Activated CD4-positive, CD25-positive, alpha-beta regulatory T cell treated with anti-CD3 and anti-CD28 coated beads, Interleukin-2, amount 50 U/mL, for 72 hours (primary cell): ENCODE measurements around the gene ERAS.

Experiments
- DNase-seq: peaks from one replicate; pipeline ENCODE4 v3.0.0; 2021

Gene ERAS, protein sequence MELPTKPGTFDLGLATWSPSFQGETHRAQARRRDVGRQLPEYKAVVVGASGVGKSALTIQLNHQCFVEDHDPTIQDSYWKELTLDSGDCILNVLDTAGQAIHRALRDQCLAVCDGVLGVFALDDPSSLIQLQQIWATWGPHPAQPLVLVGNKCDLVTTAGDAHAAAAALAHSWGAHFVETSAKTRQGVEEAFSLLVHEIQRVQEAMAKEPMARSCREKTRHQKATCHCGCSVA

DNA sequence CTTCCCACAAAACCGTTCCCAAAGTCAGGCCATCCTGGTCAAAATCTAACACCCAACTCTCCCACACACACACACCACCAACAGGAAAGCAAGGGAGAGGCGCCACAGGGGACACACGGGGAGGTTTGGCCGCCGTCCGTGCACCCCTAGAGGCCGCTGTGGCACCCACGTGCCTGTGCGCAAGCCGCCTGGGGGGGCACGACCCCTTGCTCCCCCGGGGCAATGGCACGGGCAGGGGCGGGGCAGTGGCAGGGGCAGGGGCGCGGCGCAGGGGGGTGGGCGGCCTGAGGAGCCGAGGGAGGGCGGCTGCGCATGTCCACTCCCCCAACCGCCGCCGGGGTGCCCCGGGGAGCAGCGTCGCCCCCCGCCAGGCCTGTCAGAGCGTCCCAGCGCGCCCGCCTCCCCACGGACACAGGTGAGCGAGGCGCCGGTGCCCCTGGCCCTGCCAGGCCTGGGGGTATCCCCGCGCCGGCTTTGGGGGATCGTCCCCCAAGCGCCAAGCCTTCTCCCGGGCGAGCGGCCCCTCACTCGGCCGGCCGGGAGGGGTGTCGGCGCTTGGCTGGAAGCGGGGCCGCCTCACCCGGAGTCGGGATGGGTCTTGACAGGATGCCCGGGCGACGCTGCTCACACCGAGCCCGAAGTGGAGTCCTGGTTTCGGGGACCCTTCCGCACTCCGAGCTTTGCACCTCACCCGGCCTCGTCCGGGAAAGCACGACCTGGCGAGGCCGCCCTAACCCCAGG is at the start of gene ERAS:
Gene ERAS, plus strand, starts transcription at position 379 of the 741 bp plus-strand sequence. CDS start 2,611 bp downstream, outside the sequence.
- DNase-seq: no peak

DNA sequence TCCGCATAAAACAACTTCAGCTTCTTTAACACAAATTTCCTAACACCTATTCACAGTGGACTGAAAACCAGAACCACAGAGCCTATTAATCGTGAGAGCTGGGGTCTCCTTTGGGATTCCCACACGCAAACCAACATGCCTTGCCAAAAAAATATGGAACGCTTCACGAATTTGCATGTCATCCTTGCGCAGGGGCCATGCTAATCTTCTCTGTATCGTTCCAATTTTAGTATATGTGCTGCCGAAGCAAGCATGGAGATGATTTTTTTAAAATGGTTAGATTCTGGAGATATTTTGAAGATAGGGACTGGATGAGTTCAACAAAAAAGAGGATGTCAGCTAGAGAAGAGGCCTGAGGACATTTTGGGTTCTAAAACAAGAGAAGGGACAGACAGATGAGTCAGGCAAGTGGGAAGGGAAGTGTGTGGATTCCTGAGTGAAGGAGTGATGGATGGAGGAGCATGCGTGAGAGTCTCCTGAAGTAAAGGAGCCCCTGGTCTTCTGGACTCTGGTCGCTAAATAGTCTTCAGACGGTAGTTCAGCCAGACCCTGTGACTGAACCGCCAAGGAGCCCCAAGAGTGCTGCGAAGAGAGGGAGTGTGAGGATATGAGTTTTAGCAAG is 49.4 kb upstream of the ERAS start:
- no peak for DNase-seq

DNA sequence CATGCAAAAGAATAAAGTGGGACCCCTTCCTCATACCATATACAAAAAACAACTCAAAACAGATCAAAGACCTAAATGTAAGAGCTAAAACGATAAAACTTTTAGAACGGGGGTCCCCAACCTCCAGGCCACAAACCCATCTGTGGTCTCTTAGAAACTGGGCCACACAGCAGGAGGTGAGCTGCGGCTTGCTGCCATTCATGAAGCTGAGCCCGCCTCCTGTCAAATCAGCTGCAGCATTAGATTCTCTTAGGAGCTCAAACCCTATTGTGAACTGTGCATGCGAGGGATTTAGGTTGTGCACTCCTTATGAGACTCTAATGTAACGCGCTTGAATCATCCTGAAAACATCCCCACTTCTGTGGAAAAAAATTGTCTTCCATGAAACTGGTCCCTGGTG is 46.9 kb upstream of the ERAS start:
- DNase-seq: no peak

DNA sequence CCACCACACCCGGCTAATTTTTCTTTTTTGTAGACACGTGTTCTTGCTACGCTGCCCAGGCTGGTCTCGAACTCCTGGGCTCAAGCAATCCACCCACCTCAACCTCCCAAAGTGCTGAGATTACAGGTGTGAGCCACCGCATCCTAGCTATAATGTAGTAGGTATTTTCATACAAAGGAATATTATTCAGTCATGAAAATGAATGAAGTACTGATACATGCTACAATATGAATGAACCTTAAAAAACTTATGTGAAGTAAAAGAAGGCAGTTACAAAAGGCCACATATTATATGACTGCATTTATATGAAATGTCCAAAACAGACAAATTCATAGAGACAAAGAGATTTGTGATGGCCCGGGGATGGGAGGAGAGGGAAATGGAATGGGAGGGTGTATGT is 44.6 kb upstream of the ERAS start:
- no peak for DNase-seq

DNA sequence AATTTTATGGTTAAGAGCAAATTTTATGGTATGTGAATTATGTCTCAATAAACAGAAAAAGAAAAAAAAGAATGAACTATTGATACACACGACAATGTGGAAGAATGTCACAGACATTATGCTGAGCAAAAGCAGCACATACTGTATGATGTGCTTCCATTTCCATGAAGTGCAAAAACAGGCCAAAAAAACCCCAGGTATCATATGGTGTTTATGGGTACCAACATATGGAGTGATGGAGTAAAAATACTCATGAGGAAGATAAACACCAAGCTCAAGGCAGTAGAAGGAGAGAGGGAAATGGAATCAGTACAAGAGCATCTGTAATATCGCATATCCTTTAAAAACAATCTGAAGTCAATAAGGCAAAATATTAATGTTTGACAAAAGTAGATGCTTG is 44.1 kb upstream of the ERAS start:
- no peak for DNase-seq

DNA sequence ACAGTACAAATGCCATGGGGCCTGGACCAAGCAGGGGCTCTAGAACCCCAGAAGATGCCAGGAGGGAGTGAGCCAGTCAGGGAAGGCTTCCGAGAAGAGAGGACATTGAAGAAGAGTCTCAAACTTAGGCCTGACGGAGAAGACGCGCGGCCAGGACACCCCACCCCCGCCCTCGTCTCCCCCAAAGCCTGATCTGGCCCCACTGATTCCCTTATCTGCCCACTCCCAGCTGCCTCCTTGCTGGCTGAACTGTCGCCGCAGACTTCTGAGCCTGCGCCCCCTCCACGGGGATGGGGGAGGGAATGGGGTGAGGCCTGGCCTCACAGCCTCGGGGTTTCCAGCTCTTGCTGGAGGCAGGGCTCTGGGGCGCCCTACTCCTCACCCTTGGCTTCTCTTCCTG is 43.5 kb upstream of the ERAS start:
- DNase-seq: no peak

DNA sequence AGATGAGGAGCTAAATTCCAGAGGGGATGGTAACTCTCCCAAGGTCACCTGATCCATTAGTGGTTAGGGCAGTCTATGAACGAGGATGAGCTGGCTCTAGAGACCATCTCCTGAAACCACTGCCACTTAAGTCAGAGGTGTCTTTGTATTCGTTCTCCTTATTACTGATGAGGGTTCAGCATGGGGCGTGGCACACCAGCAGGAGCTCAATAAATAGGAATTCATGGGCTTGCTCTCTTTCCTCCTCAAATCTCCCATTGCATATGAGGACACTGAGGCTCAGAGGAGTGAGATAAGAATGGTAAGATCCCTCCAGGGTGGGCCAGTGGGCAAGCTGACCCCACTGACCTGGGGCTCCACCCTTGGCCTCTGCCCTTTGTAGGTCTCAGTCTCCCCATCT is 41.6 kb upstream of the ERAS start:
- DNase-seq: no peak

DNA sequence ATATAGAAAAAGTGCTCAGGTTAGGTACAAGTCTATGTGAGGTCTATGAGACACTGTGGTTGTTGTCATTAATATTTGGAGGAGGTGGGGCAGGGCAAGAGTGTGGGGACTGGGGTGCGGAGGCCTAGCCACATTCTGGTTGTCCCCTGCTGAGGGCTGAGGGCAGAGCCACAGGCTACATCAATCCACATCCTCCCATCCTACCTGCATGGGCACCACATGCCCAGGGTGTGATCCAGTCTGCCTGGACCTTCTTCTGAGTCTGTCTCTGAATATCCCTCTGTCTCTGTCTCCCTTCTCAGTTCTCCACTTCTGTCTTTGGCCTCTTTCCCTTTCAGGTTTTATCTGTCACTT is 41.1 kb upstream of the ERAS start:
- no peak for DNase-seq

DNA sequence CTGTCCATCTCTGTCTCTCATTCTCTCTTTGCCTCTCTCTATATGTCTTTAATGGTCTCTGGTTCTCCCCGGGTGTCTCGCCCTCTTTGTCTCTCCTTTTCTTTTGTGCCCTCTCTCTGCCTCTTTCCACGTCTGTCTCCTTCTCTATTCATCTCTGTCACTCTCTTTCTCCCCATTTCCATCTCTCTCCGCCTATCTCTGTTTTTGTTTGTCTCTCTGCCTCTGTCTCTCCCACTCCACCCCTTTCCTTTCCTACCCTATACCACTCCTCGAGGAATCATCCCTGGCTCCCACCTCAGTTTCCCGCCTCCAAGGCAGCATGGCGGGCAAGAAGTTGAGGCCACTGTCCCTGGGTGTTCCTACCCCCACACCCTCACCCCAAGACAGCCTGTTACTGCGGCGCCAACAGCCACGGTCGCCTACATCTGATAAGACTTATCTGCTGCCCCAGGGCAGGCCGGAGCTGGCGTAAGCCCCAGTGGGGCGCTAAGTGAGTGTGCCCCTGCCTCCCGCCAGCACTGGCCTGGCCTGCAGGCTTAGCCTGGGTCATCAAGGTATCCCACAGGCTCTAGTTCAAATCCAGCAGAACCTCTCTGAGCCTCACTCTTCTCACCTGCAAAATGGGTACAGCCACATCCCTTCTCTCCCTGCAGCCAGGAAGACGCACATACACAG is 40.6 kb upstream of the ERAS start:
- no peak for DNase-seq

DNA sequence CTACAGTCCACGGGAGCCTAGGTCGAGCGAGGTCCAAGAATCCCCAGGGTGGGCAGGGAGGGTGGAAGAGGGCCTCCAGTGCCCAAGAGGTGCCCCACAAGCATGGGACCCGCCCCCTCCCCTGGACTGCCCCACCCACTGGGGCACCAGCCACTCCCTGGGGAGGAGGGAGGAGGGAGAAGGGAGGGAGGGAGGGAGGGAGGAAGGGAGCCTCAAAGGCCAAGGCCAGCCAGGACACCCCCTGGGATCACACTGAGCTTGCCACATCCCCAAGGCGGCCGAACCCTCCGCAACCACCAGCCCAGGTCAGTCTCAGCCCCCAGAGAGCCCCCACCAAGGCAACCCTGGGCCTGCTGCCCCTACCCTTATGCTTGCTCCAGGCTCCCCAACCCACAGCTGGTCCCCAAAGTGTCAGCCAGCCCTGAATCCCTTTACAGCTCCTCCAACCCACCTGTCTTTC is 39.9 kb upstream of the ERAS start, which contains the start of gene GATA1:
Gene GATA1, plus strand, starts transcription at position 250 of the 460 bp plus-strand sequence. CDS start 4,520 bp downstream, outside the sequence.
- no peak for DNase-seq

DNA sequence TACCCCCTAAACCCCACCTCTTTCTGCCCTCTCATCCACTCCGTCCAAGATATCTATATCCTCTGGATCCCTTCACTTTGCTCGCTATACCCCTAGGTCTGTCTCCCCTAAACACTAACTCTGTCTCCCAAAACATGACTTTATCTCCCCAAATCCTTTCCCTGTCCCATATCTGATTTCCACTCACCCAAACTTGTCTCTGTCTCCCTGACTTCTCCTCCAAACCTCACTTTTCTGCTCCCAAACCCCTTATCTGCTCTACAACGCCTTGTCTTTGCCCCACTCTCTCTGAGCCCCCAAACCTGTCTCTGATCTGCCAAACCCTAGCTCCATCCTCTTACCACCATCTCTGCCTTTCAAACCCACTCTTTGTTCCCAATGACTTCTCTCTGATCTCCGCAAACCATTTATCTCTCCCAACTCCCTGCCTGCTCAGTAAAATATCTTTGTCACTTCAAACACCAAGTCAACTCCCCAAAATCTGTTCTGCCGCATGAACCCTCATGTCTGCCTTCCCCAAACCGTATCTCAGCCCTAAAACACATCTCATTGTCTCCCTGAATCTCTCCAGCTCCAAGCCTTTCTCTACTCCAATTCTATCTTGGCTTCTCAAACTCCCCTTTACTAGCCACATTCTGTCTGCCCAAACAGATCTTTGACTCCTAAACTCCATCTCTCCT is 39.3 kb upstream of the ERAS start:
- no peak for DNase-seq

DNA sequence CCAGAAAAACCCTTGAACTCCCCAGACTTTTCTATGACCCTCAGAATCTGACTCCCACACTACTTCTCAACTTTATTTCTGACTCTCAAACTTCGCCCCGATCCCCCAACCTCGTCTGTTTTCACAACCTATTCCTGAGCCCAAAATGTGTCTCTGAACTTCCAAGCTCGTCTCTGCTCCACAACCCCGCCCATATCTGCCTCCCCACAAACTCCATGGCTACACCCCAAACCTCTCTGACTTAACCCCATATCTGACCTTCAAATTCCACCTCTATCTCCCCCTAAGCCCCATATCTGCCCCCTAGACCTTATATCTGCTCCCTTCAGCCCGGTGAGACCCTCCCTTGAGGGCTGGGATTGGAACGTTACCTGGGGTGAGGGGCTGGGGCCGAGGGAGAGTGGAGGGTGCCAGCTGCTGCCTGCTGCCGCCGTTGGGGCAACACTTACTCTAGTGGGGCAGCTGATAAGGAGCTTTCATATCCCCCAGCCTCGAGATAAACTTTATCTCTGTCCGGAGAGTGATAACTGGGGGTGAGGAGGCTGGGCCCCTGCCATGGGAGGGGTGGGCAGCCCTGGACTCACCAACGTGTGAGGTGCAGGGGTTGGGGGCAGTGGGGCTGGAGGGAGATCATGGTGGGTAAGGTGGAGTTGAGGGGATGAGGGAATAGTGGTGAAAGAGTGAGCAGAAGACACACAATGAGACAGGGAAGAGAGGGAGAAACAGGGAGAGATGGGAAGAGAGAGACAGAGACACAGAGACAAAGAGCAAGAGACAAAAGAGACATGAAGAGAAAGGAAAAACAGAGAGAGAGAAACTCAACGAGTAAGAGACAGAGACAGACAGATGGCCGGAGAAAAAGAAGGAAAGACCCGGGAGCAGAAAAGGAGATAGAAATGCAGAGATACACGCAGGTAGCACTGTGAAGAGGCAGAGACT is 38.5 kb upstream of the ERAS start:
- DNase-seq: no peak

DNA sequence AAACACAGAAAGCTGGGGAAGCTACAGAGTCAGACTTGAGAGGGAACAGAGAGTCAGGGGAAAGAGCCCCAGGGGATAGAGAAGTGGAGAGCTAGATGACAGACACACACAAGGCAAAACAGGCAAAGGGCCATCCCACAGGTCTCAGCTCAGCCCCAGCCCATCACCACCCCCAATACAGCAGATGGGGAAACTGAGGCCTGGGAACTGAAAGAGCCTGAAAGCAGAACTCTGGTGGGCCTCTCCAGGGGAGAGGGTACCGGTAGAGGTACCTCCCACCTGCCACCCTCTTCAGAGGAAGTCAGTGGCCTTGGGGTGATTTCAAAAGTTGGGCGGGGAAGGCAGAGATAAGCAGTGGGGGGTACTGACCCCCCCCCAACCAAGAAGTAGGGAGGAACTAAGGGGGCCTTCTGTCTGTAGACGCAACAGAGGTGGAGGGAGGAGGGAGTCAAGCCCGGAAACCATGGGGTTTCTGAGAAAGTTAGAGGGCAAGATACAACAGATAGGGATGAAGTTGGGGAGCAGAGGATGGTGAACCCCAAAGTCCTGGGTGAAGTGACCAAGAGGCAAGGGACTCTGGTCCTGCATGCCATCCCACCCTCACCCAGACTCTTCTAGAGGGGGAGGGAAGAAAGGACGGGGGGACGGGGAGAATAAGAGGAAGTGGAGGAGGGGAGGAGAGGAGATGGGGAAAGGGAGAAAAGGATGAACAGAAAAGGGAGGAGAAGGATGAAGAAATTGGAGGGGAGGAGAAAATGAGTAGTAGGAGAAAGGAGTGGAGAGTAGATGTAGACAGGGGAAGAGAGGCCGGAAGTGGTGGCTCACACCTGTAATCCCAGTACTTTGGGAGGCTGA is 36.7 kb upstream of the ERAS start:
- DNase-seq: no peak

DNA sequence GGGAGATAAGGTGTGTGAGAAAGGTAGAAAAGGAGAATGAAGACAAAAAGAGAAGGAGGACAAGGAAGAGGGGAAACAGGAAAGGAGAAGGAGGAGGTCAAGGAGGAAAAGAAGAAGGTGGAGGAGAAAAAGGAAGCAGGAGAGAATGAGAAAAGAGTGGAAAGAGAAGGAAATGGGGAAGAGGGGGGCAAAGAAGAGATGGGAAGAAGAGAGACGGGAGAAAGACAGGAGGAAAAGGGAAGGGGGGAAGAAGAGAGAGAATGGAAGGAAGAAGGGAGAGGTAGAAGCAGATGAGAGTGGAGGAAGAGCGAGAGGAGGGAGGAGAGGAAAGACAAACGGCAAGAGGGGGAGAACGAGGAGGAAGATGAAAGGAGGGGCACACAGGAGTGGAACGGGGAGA is 35.8 kb upstream of the ERAS start:
- no peak for DNase-seq

DNA sequence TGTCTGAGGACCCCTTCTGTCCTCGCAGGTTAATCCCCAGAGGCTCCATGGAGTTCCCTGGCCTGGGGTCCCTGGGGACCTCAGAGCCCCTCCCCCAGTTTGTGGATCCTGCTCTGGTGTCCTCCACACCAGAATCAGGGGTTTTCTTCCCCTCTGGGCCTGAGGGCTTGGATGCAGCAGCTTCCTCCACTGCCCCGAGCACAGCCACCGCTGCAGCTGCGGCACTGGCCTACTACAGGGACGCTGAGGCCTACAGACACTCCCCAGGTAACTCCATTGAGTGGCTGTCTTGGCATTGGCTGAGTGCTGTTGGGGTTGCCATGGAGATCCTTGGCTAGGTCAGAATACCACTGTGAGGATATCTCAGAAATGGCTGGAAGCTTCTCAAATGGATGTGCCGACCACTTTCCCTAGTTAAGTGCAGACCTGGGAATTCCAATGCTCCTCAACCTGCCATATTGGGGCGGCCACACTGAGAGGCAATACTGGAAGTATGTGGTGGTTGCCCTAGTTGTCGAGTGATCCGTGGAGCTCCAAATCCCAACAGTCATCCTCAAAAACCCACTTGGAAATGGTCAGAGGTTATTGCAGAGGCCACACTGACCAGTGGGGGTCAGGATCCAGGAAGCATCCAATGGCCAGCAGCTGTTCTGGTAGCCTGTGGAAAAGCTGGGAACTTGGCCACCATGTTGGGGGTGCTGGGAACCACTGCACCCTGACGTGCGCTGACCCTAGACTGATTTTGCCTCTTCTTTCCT is 35.1 kb upstream of the ERAS start:
- no peak for DNase-seq

DNA sequence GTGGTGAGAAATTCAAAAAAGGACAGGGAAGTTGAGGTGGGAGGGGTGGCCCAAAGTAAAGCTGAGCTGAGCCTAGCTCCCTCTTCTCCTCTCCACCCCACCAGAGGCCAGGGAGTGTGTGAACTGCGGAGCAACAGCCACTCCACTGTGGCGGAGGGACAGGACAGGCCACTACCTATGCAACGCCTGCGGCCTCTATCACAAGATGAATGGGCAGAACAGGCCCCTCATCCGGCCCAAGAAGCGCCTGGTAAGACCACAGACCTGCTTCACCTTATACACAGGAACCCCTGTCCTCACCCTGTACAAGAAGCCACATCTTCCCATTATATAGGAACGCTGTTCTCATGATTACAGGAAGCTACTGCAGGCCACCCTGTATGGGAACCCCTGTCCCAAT is 34.1 kb upstream of the ERAS start:
- no peak for DNase-seq

DNA sequence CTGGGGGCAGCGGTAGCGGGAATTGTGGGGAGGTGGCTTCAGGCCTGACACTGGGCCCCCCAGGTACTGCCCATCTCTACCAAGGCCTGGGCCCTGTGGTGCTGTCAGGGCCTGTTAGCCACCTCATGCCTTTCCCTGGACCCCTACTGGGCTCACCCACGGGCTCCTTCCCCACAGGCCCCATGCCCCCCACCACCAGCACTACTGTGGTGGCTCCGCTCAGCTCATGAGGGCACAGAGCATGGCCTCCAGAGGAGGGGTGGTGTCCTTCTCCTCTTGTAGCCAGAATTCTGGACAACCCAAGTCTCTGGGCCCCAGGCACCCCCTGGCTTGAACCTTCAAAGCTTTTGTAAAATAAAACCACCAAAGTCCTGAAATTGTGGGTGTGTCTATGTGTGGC is 32.4 kb upstream of the ERAS start:
- DNase-seq: no peak

DNA sequence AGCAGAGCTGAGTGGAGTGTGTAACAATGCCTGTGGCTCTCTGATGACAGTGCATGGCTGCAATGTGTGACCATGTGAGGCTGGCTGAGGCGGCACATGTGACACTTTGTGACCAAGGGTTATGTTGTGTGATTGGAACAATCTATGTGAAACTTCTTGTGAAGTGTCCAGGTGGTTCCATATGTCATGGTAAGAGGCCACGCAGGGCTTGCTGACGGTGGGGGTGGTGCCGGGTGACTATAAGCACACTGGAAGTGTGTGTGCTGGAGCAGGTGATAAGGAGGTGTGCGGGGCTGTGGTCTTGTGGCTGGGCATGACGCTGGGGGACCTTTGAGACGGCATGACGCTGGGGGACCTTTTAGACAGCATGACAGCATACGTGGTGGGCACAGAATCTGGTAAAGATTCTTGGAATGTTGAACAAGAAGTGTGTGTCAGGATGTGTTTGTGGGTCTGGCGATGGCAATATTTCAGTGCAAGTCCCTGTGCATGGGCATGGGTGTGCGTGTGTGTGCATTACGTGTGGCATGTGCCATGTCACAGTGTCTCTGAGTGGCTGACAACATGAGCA is 31.9 kb upstream of the ERAS start:
- no peak for DNase-seq

DNA sequence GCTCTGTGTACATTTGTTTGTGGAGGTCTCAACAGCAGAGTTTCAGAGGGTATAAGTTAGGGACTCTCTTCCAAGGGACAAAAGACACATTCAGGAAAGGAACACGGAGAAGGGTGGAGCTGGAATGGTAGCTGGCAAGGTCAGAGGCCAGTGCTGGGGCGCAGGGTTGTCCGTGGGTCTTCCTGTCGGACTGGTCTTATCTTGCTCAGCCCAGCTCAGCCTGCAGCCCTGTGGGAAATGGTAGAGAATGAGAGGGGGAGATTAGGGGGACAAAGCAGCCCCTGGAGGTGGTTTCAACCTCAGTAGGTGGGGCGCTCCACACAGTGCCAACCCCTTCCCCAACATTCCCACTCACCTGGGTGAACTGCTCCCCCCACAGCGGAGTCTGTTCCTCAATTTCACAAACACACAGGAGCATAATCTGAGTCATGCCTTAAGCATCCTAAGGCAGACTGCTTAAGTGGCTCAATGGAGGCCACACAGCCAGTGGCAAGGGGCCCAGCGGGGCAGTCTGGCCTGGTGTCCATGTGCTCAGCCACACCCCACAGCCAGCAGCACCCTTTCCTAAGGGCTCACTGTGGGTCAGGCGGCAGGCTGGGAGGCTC is 31.3 kb upstream of the ERAS start:
- no peak for DNase-seq
